Hematopoietic multipotent progenitor cell treated with erythropoietin and hydrocortisone succinate and interleukin-3 and kit ligand, for 17 days (in vitro differentiated cells): Measurements from ENCODE around the gene PIK3R1.

Source experiments
- DNase-seq: peaks from one replicate; pipeline ENCODE4 v3.0.0-alpha.2; 2015; ENCODE audit warnings: low spot score

Gene PIK3R1

GRCh38 chr5:68215208-68215897 lies at the start of gene PIK3R1:
PIK3R1 (plus strand) TSS chr5:68215756; CDS start chr5:68226676, 10,920 bp downstream.
- DNase-seq: peak; percentile 91

GRCh38 chr5:68167195-68167651 lies 48.3 kb upstream of the PIK3R1 start:
- DNase-seq: no peak

GRCh38 chr5:68169903-68170302 lies 45.7 kb upstream of the PIK3R1 start:
- no peak for DNase-seq

- no peak for DNase-seq
These were observed 44.6 kb upstream of the PIK3R1 start for GRCh38 chr5:68170826-68171558.

- DNase-seq: no peak
These were observed 43.2 kb upstream of the PIK3R1 start for GRCh38 chr5:68172314-68172713.

- no peak for DNase-seq
These were observed 42.5 kb upstream of the PIK3R1 start for GRCh38 chr5:68173007-68173406.

- DNase-seq: no peak
These were observed 39.3 kb upstream of the PIK3R1 start for GRCh38 chr5:68176253-68176652.

GRCh38 chr5:68176802-68177479 lies 38.6 kb upstream of the PIK3R1 start:
- no peak for DNase-seq

GRCh38 chr5:68177676-68178075 lies 37.9 kb upstream of the PIK3R1 start:
- DNase-seq: no peak

- DNase-seq: no peak
These were observed 37.0 kb upstream of the PIK3R1 start for GRCh38 chr5:68178579-68178978.

GRCh38 chr5:68180121-68181038 lies 35.2 kb upstream of the PIK3R1 start:
- no peak for DNase-seq

GRCh38 chr5:68181039-68181599 lies 34.4 kb upstream of the PIK3R1 start:
- DNase-seq: no peak

- DNase-seq: no peak
These were observed 33.5 kb upstream of the PIK3R1 start for GRCh38 chr5:68182094-68182493.

GRCh38 chr5:68182534-68182933 lies 33.0 kb upstream of the PIK3R1 start:
- no peak for DNase-seq

- no peak for DNase-seq
These were observed 28.1 kb upstream of the PIK3R1 start for GRCh38 chr5:68187268-68188055.

GRCh38 chr5:68189171-68189570 lies 26.4 kb upstream of the PIK3R1 start:
- DNase-seq: no peak

GRCh38 chr5:68189613-68190012 lies 25.9 kb upstream of the PIK3R1 start:
- no peak for DNase-seq

GRCh38 chr5:68190619-68191018 lies 24.9 kb upstream of the PIK3R1 start:
- no peak for DNase-seq

GRCh38 chr5:68191083-68191791 lies 24.3 kb upstream of the PIK3R1 start:
- DNase-seq: no peak

GRCh38 chr5:68192679-68193060 lies 22.9 kb upstream of the PIK3R1 start:
- DNase-seq: no peak
